ENCODE results near the gene PTGDS. TPM values are rescaled to one million over a fixed set of nuclear protein-coding genes. Genes with fewer than 3 reads are reported as not detected.

The PTGDS gene
- total RNA-seq, 1 experiment from 2014 or later: 2.2 TPM

GRCh38 chr9:136941231-136942111 lies 35.8 kb upstream of the PTGDS start:
- TF ChIP-seq E2F5 (CRISPR knock-in tag; IDR thresholded peaks at IDR 0.05) (no peak), MYBL2 (CRISPR knock-in tag; IDR thresholded peaks at IDR 0.05) (no peak), FOXP1 (CRISPR knock-in tag; IDR thresholded peaks at IDR 0.05; ENCODE audit: borderline replicate concordance) (0 out of 2 replicates have a peak, but pooled peaks have one; percentile 10), EMX1 (CRISPR knock-in tag; IDR thresholded peaks at IDR 0.05) (no peak), NR2C2 (CRISPR knock-in tag; IDR thresholded peaks at IDR 0.05) (no peak), ESRRA (CRISPR knock-in tag; IDR thresholded peaks at IDR 0.05; ENCODE audit: borderline replicate concordance) (0 out of 2 replicates have a peak, but pooled peaks have one; percentile 30), ZBTB21 (CRISPR knock-in tag; IDR thresholded peaks at IDR 0.05; ENCODE audit: borderline replicate concordance) (no peak), ATF1 (CRISPR knock-in tag; IDR thresholded peaks at IDR 0.05) (no peak), KAT7 (CRISPR knock-in tag; IDR thresholded peaks at IDR 0.05; ENCODE audit: borderline replicate concordance) (0 out of 2 replicates have a peak, but pooled peaks have one; percentile 30), ATF3 (CRISPR knock-in tag; conservative IDR thresholded peaks at IDR 0.05) (no peak), SOX15 (CRISPR knock-in tag; IDR thresholded peaks at IDR 0.05) (no peak), JUN (CRISPR knock-in tag; IDR thresholded peaks at IDR 0.05) (no peak), IRF2 (CRISPR knock-in tag; IDR thresholded peaks at IDR 0.05; ENCODE audit: borderline replicate concordance, low read depth) (no peak), OVOL2 (CRISPR knock-in tag; IDR thresholded peaks at IDR 0.05; ENCODE audit: borderline replicate concordance) (no peak), CDX4 (CRISPR knock-in tag; IDR thresholded peaks at IDR 0.05; ENCODE audit: borderline replicate concordance) (no peak)
- TF ChIP-seq, protein P1, sequence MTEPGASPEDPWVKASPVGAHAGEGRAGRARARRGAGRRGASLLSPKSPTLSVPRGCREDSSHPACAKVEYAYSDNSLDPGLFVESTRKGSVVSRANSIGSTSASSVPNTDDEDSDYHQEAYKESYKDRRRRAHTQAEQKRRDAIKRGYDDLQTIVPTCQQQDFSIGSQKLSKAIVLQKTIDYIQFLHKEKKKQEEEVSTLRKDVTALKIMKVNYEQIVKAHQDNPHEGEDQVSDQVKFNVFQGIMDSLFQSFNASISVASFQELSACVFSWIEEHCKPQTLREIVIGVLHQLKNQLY (CRISPR knock-in tag; IDR thresholded peaks at IDR 0.05): no peak
- TF ChIP-seq, protein P2, sequence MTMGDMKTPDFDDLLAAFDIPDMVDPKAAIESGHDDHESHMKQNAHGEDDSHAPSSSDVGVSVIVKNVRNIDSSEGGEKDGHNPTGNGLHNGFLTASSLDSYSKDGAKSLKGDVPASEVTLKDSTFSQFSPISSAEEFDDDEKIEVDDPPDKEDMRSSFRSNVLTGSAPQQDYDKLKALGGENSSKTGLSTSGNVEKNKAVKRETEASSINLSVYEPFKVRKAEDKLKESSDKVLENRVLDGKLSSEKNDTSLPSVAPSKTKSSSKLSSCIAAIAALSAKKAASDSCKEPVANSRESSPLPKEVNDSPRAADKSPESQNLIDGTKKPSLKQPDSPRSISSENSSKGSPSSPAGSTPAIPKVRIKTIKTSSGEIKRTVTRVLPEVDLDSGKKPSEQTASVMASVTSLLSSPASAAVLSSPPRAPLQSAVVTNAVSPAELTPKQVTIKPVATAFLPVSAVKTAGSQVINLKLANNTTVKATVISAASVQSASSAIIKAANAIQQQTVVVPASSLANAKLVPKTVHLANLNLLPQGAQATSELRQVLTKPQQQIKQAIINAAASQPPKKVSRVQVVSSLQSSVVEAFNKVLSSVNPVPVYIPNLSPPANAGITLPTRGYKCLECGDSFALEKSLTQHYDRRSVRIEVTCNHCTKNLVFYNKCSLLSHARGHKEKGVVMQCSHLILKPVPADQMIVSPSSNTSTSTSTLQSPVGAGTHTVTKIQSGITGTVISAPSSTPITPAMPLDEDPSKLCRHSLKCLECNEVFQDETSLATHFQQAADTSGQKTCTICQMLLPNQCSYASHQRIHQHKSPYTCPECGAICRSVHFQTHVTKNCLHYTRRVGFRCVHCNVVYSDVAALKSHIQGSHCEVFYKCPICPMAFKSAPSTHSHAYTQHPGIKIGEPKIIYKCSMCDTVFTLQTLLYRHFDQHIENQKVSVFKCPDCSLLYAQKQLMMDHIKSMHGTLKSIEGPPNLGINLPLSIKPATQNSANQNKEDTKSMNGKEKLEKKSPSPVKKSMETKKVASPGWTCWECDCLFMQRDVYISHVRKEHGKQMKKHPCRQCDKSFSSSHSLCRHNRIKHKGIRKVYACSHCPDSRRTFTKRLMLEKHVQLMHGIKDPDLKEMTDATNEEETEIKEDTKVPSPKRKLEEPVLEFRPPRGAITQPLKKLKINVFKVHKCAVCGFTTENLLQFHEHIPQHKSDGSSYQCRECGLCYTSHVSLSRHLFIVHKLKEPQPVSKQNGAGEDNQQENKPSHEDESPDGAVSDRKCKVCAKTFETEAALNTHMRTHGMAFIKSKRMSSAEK (CRISPR knock-in tag; IDR thresholded peaks at IDR 0.05; ENCODE audit: borderline replicate concordance): no peak
- Mint-ChIP-seq H3K27ac (no peak overlapping the region), H3K27me3 (ENCODE audit: low read depth) (no peaks in the 10 kb centered on the region), H3K9me3 (no peaks in the 10 kb centered on the region), H3K4me1 (peaks cover 6% of the 10 kb centered on the region), H3K36me3 (peaks cover 9% of the 10 kb centered on the region), H3K4me3 (no peak overlapping the region)
- DNase-seq (ENCODE audit: low spot score) (no peak), ATAC-seq (no peak)
- ChIA-PET POLR2A (no interaction called here), CTCF (no interaction called here)
